AG09319 (cell line): Measurements from ENCODE around the gene CCN2.

Experiments
- DNase-seq: peaks from one replicate; pipeline ENCODE4 v3.0.0-alpha.2; 2010; ENCODE audit warnings: low read depth; ENCODE audit errors: extremely low read depth
- TF ChIP-seq, protein P1 (sequence below): IDR thresholded peaks from 2 replicates; pipeline ENCODE4 v1.5.1; 2011; ENCODE audit warnings: low read depth, mild to moderate bottlenecking, inconsistent platforms, low read length, moderate library complexity

Gene CCN2

DNA sequence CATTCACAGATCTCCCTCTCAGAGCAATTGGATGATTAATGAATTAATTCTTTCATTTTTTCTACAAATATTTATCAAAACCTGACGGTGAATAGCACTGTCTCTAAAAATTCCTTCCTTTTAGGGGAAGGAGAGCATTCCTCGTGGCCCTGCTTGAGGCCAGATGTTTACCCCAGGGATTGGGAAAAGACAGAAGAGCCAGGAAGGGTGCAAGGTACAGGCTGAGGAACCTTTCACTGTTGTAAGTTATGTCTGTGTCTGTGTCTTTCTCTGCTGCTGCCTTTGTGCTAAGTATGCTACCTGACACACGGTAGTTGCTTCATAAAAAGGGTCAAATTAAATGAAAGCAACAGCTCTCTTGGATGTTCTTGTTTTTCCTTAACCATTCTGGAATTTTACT lies 27.4 kb upstream of the CCN2 start:
- TF ChIP-seq, protein P1, sequence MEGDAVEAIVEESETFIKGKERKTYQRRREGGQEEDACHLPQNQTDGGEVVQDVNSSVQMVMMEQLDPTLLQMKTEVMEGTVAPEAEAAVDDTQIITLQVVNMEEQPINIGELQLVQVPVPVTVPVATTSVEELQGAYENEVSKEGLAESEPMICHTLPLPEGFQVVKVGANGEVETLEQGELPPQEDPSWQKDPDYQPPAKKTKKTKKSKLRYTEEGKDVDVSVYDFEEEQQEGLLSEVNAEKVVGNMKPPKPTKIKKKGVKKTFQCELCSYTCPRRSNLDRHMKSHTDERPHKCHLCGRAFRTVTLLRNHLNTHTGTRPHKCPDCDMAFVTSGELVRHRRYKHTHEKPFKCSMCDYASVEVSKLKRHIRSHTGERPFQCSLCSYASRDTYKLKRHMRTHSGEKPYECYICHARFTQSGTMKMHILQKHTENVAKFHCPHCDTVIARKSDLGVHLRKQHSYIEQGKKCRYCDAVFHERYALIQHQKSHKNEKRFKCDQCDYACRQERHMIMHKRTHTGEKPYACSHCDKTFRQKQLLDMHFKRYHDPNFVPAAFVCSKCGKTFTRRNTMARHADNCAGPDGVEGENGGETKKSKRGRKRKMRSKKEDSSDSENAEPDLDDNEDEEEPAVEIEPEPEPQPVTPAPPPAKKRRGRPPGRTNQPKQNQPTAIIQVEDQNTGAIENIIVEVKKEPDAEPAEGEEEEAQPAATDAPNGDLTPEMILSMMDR, result no peak
- DNase-seq, result no peak

GRCh38 chr6:131976545-131977061 lies 25.4 kb upstream of the CCN2 start:
- TF ChIP-seq, protein P1, result no peak
- no peak for DNase-seq

- no peak for DNase-seq
- TF ChIP-seq, protein P1, result no peak
These were observed 21.6 kb upstream of the CCN2 start for GRCh38 chr6:131972741-131973140.

DNA sequence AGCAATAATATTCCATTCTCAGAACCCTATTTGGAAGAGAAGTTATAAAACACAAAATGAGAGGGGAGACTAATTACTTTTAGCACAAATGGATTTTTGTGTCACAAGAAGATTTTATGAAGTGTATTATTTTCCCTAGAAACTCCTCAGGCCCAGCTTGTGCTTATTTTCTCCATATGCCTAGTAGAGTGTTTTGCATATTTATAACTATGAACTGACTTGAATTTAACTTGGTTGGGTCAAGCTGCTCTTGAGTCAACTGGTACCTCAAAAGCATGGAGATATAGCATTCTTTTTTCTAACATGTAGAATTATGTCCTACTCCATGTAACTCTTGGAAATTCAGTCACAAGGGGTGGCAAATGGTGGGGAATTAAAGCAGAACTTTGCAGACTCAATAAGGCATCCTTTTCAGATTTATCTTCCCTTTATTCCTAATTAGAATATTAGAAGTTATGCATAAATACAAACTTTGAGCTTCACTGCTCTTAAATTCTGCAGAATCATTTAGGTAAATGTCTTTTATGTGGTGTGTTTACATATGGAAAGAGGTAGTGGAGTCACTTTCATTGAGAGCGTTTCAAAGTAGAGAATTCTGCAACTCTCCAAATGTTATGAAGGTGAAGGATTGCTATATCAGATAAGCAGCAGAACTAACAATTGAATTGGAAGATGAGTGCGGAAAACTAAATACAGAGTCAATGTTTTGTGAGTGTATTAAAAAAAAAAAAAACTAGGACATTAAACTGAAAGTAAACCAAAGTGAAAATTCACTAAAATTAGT lies 19.1 kb upstream of the CCN2 start:
- TF ChIP-seq, protein P1, result no peak
- DNase-seq, result no peak

GRCh38 chr6:131968656-131969055 lies 17.5 kb upstream of the CCN2 start:
- DNase-seq, result no peak
- TF ChIP-seq, protein P1, result no peak

- TF ChIP-seq, protein P1, result no peak
- DNase-seq, result no peak
These were observed 16.8 kb upstream of the CCN2 start for GRCh38 chr6:131967948-131968347.

DNA sequence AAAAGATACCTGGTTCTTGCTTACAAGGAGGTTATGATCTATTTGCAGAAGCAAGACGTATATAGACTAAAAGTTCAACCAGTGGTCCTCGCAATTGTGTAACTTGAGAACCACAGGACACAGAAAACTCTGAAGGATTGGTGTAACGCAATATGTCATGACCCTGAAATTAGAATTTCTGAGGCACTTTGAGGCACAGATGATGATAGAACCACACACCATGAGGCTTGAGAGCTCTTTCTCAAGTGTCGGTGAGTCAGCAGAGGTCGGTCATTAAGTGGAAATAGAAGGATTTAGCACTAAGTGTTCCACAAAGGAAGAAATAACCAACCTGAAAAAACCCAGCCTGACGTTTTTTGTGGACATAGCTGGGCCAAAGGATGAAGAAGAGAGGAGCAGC lies 15.3 kb upstream of the CCN2 start:
- DNase-seq, result no peak
- TF ChIP-seq, protein P1, result no peak
